ENCODE results near the gene ETV6. TPM values are rescaled to one million over a fixed set of nuclear protein-coding genes. Genes with fewer than 3 reads are reported as not detected.

The ETV6 gene
- total RNA-seq, 8 experiments from 2014 or later: 2.9 to 18.6 (median 4.9) TPM

GRCh38 chr12:11705010-11705409 lies 55.5 kb downstream of the ETV6 start:
- Histone ChIP-seq H3K4me1 (replicated peaks in 1 of 2) (peaks cover 17 to 23% of the 10 kb centered on the region in 2 donors), H3K27ac (no peak overlapping the region), H3K4me3 (no peak overlapping the region)
- peak in 2 of 8 experiments; percentile 95 to 97 for ATAC-seq (replicated peaks in 6 of 8)
- WGBS, 10 experiments: 0 to 100% (median 73%) methylated on average over 1 to 7 of the region's 7 CpGs
- in situ Hi-C loops (cut with MboI; ENCODE audit: low pct_unique_long_range_greater_than_20kb in 2 of 9, low sequenced_read_pairs in 9 of 9, unreplicated experiment in 9 of 9): no loop called here

- ATAC-seq (replicated peaks in 6 of 8): peak in 3 of 8 experiments; percentile 40 to 68 (median 63)
- H3K27ac ChIP-seq: no peak overlapping the region
- 44 to 100% (median 68%) methylated on average over 2 to 6 of the region's 10 CpGs; no CpG with 5 or more reads in 1 of the 10 experiments for WGBS, 10 experiments
- peaks cover 5 to 11% of the 10 kb centered on the region in 2 donors for H3K4me1 ChIP-seq (replicated peaks in 1 of 2)
- in situ Hi-C loops (cut with MboI; ENCODE audit: low pct_unique_long_range_greater_than_20kb in 2 of 9, low sequenced_read_pairs in 9 of 9, unreplicated experiment in 9 of 9): no loop called here
- no peak overlapping the region for H3K4me3 ChIP-seq
Measured at GRCh38 chr12:11706509-11707379, 57.3 kb downstream of the ETV6 start.

GRCh38 chr12:11707535-11707934 lies 58.1 kb downstream of the ETV6 start:
- ATAC-seq (replicated peaks in 6 of 8): peak in 1 of 8 experiments; percentile 20
- in situ Hi-C loops (cut with MboI; ENCODE audit: low pct_unique_long_range_greater_than_20kb in 2 of 9, low sequenced_read_pairs in 9 of 9, unreplicated experiment in 9 of 9): no loop called here
- 60 to 100% (median 90%) methylated on average over 1 to 7 of the region's 7 CpGs for WGBS, 10 experiments

GRCh38 chr12:11709513-11709912 lies 60.0 kb downstream of the ETV6 start:
- ATAC-seq (replicated peaks in 6 of 8): no peak
- Histone ChIP-seq H3K4me3 (no peak overlapping the region), H3K27ac (no peak overlapping the region), H3K4me1 (replicated peaks in 1 of 2) (peaks cover 2 to 10% of the 10 kb centered on the region in 2 donors)
- in situ Hi-C loops (cut with MboI; ENCODE audit: low pct_unique_long_range_greater_than_20kb in 2 of 9, low sequenced_read_pairs in 9 of 9, unreplicated experiment in 9 of 9): no loop called here
- WGBS, 10 experiments: 96 to 100% (median 100%) methylated on average over 1 to 3 of the region's 4 CpGs; no CpG with 5 or more reads in 6 of the 10 experiments

More at GRCh38 chr12:11707535-11707934, 58.1 kb downstream of the ETV6 start:
- H3K4me3 ChIP-seq: no peak overlapping the region
- no peak overlapping the region for H3K27ac ChIP-seq
- peaks cover 2 to 10% of the 10 kb centered on the region in 2 donors for H3K4me1 ChIP-seq (replicated peaks in 1 of 2)

GRCh38 chr12:11710431-11710830 lies 61.0 kb downstream of the ETV6 start:
- WGBS, 10 experiments: 84 to 100% (median 95%) methylated on average over 1 to 6 of the region's 6 CpGs
- no peak for ATAC-seq (replicated peaks in 6 of 8)
- in situ Hi-C loops (cut with MboI; ENCODE audit: low pct_unique_long_range_greater_than_20kb in 2 of 9, low sequenced_read_pairs in 9 of 9, unreplicated experiment in 9 of 9): no loop called here
- Histone ChIP-seq H3K4me1 (replicated peaks in 1 of 2) (peaks cover 0 to 10% of the 10 kb centered on the region in 2 donors), H3K27ac (no peak overlapping the region), H3K4me3 (no peak overlapping the region)

GRCh38 chr12:11710906-11711305 lies 61.4 kb downstream of the ETV6 start:
- Histone ChIP-seq H3K4me1 (replicated peaks in 1 of 2) (peaks cover 0 to 10% of the 10 kb centered on the region in 2 donors), H3K27ac (no peak overlapping the region), H3K4me3 (no peak overlapping the region)
- ATAC-seq (replicated peaks in 6 of 8): no peak
- in situ Hi-C loops (cut with MboI; ENCODE audit: low pct_unique_long_range_greater_than_20kb in 2 of 9, low sequenced_read_pairs in 9 of 9, unreplicated experiment in 9 of 9): no loop called here
- 20 to 100% (median 68%) methylated on average over 1 to 3 of the region's 3 CpGs; no CpG with 5 or more reads in 2 of the 10 experiments for WGBS, 10 experiments

- in situ Hi-C loops (cut with MboI; ENCODE audit: low pct_unique_long_range_greater_than_20kb in 2 of 9, low sequenced_read_pairs in 9 of 9, unreplicated experiment in 9 of 9): no loop called here
- ATAC-seq (replicated peaks in 6 of 8): no peak
- WGBS, 10 experiments: 25 to 100% (median 90%) methylated on average over 4 to 9 of the region's 9 CpGs
- peaks cover 7 to 14% of the 10 kb centered on the region in 2 donors for H3K4me1 ChIP-seq (replicated peaks in 1 of 2)
- no peak overlapping the region for H3K4me3 ChIP-seq
- no peak overlapping the region for H3K27ac ChIP-seq
Measured at GRCh38 chr12:11711651-11712327, 62.3 kb downstream of the ETV6 start.

- in situ Hi-C loops (cut with MboI; ENCODE audit: low pct_unique_long_range_greater_than_20kb in 2 of 9, low sequenced_read_pairs in 9 of 9, unreplicated experiment in 9 of 9): no loop called here
- H3K27ac ChIP-seq: no peak overlapping the region
- peaks cover 14% of the 10 kb centered on the region in 2 donors for H3K4me1 ChIP-seq (replicated peaks in 1 of 2)
- no peak overlapping the region for H3K4me3 ChIP-seq
- 96 to 100% (median 100%) methylated on average over 1 to 6 of the region's 6 CpGs; no CpG with 5 or more reads in 2 of the 10 experiments for WGBS, 10 experiments
- no peak for ATAC-seq (replicated peaks in 6 of 8)
Measured at GRCh38 chr12:11712491-11712890, 63.0 kb downstream of the ETV6 start.

- in situ Hi-C loops (cut with MboI; ENCODE audit: low pct_unique_long_range_greater_than_20kb in 2 of 9, low sequenced_read_pairs in 9 of 9, unreplicated experiment in 9 of 9): no loop called here
- H3K4me3 ChIP-seq: no peak overlapping the region
- ATAC-seq (replicated peaks in 6 of 8): no peak
- H3K27ac ChIP-seq: no peak overlapping the region
- peaks cover 20 to 21% of the 10 kb centered on the region in 2 donors for H3K4me1 ChIP-seq (replicated peaks in 1 of 2)
- 86 to 100% (median 97%) methylated on average over 1 to 4 of the region's 4 CpGs; no CpG with 5 or more reads in 1 of the 10 experiments for WGBS, 10 experiments
Measured at GRCh38 chr12:11713202-11713601, 63.7 kb downstream of the ETV6 start.

GRCh38 chr12:11714626-11715025 lies 65.2 kb downstream of the ETV6 start:
- peaks cover 25 to 32% of the 10 kb centered on the region in 2 donors for H3K4me1 ChIP-seq (replicated peaks in 1 of 2)
- WGBS, 10 experiments: 60 to 100% (median 92%) methylated on average over 1 to 5 of the region's 5 CpGs
- in situ Hi-C loops (cut with MboI; ENCODE audit: low pct_unique_long_range_greater_than_20kb in 2 of 9, low sequenced_read_pairs in 9 of 9, unreplicated experiment in 9 of 9): no loop called here
- ATAC-seq (replicated peaks in 6 of 8): no peak
- H3K27ac ChIP-seq: no peak overlapping the region
- H3K4me3 ChIP-seq: no peak overlapping the region

- in situ Hi-C loops (cut with MboI; ENCODE audit: low pct_unique_long_range_greater_than_20kb in 2 of 9, low sequenced_read_pairs in 9 of 9, unreplicated experiment in 9 of 9): no loop called here
- Histone ChIP-seq H3K4me3 (no peak overlapping the region), H3K4me1 (replicated peaks in 1 of 2) (peaks cover 25 to 36% of the 10 kb centered on the region in 2 donors), H3K27ac (no peak overlapping the region)
- ATAC-seq (replicated peaks in 6 of 8): no peak
- WGBS, 10 experiments: 89 to 100% (median 100%) methylated on average over 2 to 4 of the region's 4 CpGs; no CpG with 5 or more reads in 2 of the 10 experiments
Measured at GRCh38 chr12:11715621-11716020, 66.1 kb downstream of the ETV6 start.

GRCh38 chr12:11716794-11717518 lies 67.5 kb downstream of the ETV6 start:
- peak in 7 of 8 experiments; percentile 46 to 97 (median 96) for ATAC-seq (replicated peaks in 6 of 8)
- H3K27ac ChIP-seq: peak overlapping the region; percentile 52 to 72
- in situ Hi-C loops (cut with MboI; ENCODE audit: low pct_unique_long_range_greater_than_20kb in 2 of 9, low sequenced_read_pairs in 9 of 9, unreplicated experiment in 9 of 9): no loop called here
- H3K4me1 ChIP-seq (replicated peaks in 1 of 2): peaks cover 25 to 36% of the 10 kb centered on the region in 2 donors
- WGBS, 10 experiments: 50 to 80% (median 75%) methylated on average over 2 to 8 of the region's 8 CpGs; no CpG with 5 or more reads in 3 of the 10 experiments
- no peak overlapping the region for H3K4me3 ChIP-seq
